Sigmoid colon (tissue), 4 donors: Measurements from ENCODE around the gene LRRC3.

Source experiments
- EP300 ChIP-seq, 4 donors: sonication (generic); formaldehyde crosslinking; IDR thresholded peaks; one replicate each; pipeline ENCODE4 v1.6.1; 2017; ENCODE audit warnings: antibody characterized with exemption in 4 of 4
- POLR2AphosphoS5 ChIP-seq, 4 donors: sonication (generic); formaldehyde crosslinking; IDR thresholded peaks; one replicate each; pipeline ENCODE4 v1.6.1; 2017; ENCODE audit warnings: antibody characterized with exemption in 4 of 4
- TF ChIP-seq, protein P1 (sequence below), 4 experiments: fragments of 450-650 bp in 3 of 4; fragments of 200-600 bp in 1 of 4; IDR thresholded peaks; one replicate each; pipeline ENCODE4 v1.5.1; 2016 to 2019; ENCODE audit warnings: antibody characterized with exemption in 4 of 4, mild to moderate bottlenecking in 3 of 4, moderate library complexity in 2 of 4

- TF ChIP-seq, protein P1, sequence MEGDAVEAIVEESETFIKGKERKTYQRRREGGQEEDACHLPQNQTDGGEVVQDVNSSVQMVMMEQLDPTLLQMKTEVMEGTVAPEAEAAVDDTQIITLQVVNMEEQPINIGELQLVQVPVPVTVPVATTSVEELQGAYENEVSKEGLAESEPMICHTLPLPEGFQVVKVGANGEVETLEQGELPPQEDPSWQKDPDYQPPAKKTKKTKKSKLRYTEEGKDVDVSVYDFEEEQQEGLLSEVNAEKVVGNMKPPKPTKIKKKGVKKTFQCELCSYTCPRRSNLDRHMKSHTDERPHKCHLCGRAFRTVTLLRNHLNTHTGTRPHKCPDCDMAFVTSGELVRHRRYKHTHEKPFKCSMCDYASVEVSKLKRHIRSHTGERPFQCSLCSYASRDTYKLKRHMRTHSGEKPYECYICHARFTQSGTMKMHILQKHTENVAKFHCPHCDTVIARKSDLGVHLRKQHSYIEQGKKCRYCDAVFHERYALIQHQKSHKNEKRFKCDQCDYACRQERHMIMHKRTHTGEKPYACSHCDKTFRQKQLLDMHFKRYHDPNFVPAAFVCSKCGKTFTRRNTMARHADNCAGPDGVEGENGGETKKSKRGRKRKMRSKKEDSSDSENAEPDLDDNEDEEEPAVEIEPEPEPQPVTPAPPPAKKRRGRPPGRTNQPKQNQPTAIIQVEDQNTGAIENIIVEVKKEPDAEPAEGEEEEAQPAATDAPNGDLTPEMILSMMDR (IDR thresholded peaks at IDR 0.05), result no peak
- TF ChIP-seq EP300 (IDR thresholded peaks at IDR 0.05) (no peak), POLR2AphosphoS5 (IDR thresholded peaks at IDR 0.05) (no peak)
These were observed 11.1 kb downstream of the LRRC3 start for GRCh38 chr21:44466351-44466954.
